ENCODE measurements around the gene MOB1B. TPM values are rescaled to one million over a fixed set of nuclear protein-coding genes. Genes with fewer than 3 reads are reported as not detected.

MOB1B gene
- total and polyA plus RNA-seq, 2 experiments from 2014 or later = 7.9 to 30.2 TPM

- TF ChIP-seq EZH2 (IDR thresholded peaks at IDR 0.05; ENCODE audit: low read depth, unreplicated experiment) (no peak), ZNF114 (CRISPR knock-in tag; IDR thresholded peaks at IDR 0.05) (no peak), POLR2AphosphoS5 (IDR thresholded peaks at IDR 0.05; ENCODE audit: low read depth) (no peak), CREB1 (CRISPR knock-in tag; IDR thresholded peaks at IDR 0.05; ENCODE audit: low read depth) (no peak)
These were observed 8.4 kb upstream of the MOB1B start (continued) for GRCh38 chr4:70893790-70894189.

- H3K4me3 ChIP-seq = no peak overlapping the region
- H3K4me2 ChIP-seq = no peak overlapping the region
- no peak overlapping the region for H3K27ac ChIP-seq (ENCODE audit: low read depth)
- H2AFZ ChIP-seq = 0 out of 2 replicates have a peak overlapping the region, but pooled peaks have one; percentile 63
- H3F3A ChIP-seq (replicated peaks; ENCODE audit: low read depth) = no peaks in the 10 kb centered on the region
- Mint-ChIP-seq H3K4me3 (no peak overlapping the region), H3K4me1 (no peaks in the 10 kb centered on the region; the same call in 2 of the 3 replicates), H3K27me3 (ENCODE audit: insufficient read depth, low read depth, poor library complexity) (no peaks in the 10 kb centered on the region), H3K36me3 (ENCODE audit: low read depth) (peaks cover 2% of the 10 kb centered on the region; the same call in 1 of the 3 replicates), H3K27ac (no peak overlapping the region), H3K9me3 (no peaks in the 10 kb centered on the region)
- H3K9me2 ChIP-seq (ENCODE audit: insufficient read depth) = no peaks in the 10 kb centered on the region
- TF ChIP-seq ETS1 (IDR thresholded peaks at IDR 0.05) (no peak), CREB1 (CRISPR knock-in tag; IDR thresholded peaks at IDR 0.05; ENCODE audit: low read depth) (no peak), JUNB (IDR thresholded peaks at IDR 0.05; ENCODE audit: unreplicated experiment) (no peak), ZNF462 (CRISPR knock-in tag; IDR thresholded peaks at IDR 0.05) (no peak), ZNF331 (CRISPR knock-in tag; IDR thresholded peaks at IDR 0.05; ENCODE audit: low read depth) (no peak), REST (IDR thresholded peaks at IDR 0.05; ENCODE audit: unreplicated experiment) (no peak), EZH2phosphoT487 (IDR thresholded peaks at IDR 0.05; ENCODE audit: unreplicated experiment) (no peak)
- H3K27me3 ChIP-seq (ENCODE audit: insufficient read depth) = no peaks in the 10 kb centered on the region
- no peaks in the 10 kb centered on the region; the same call in 1 of the 2 replicates for H3K36me3 ChIP-seq (ENCODE audit: insufficient read depth)
- no peak for ATAC-seq
- H3K4me1 ChIP-seq (ENCODE audit: insufficient read depth) = no peaks in the 10 kb centered on the region
- no peak for DNase-seq (ENCODE audit: low spot score)
- no peaks in the 10 kb centered on the region for H4K20me1 ChIP-seq (replicated peaks; ENCODE audit: insufficient read depth)
- no peaks in the 10 kb centered on the region for H3K79me2 ChIP-seq (replicated peaks; ENCODE audit: insufficient read depth)
These were observed 6.8 kb upstream of the MOB1B start for GRCh38 chr4:70895405-70895804.

Measured in GM23338 (cell line).